Adipocyte (in vitro differentiated cells): ENCODE measurements around the gene PACRG.
A peak's percentile ranks its signal among the peaks of the same experiment; 100 is the strongest.

Experiments
- DNase-seq: peaks from one replicate; pipeline ENCODE4 v3.0.0-alpha.2; 2015; ENCODE audit warnings: low read depth
- H3K27me3 ChIP-seq: replicated peaks from 2 replicates; pipeline ENCODE4 v1.7.0; 2013; ENCODE audit warnings: mild to moderate bottlenecking, low read length, moderate library complexity; ENCODE audit not compliant: control insufficient read depth, insufficient read depth
- H3K36me3 ChIP-seq: 2 replicates; pipeline ENCODE4 v1.7.0; 2013; ENCODE audit warnings: low read length, mild to moderate bottlenecking, moderate library complexity; ENCODE audit not compliant: control insufficient read depth, insufficient read depth, severe bottlenecking
- H3K4me1 ChIP-seq: 2 replicates; pipeline ENCODE4 v1.7.0; 2013; ENCODE audit warnings: mild to moderate bottlenecking, low read length, moderate library complexity; ENCODE audit not compliant: control insufficient read depth, insufficient read depth
- H3K4me3 ChIP-seq: 2 replicates; pipeline ENCODE4 v1.7.0; 2013; ENCODE audit warnings: mild to moderate bottlenecking, low read length, moderate library complexity
- H3K9ac ChIP-seq: 2 replicates; pipeline ENCODE4 v1.7.0; 2013; ENCODE audit warnings: mild to moderate bottlenecking, low read length, moderate library complexity
- H3K9me3 ChIP-seq: 2 replicates; pipeline ENCODE4 v1.7.0; 2013; ENCODE audit warnings: mild to moderate bottlenecking, low read length, moderate library complexity; ENCODE audit not compliant: control insufficient read depth

The PACRG gene

GRCh38 chr6:162846723-162847122 lies 118.9 kb downstream of the PACRG start:
- no peaks in the 10 kb centered on the region for H3K9me3 ChIP-seq
- no peak overlapping the region for H3K4me3 ChIP-seq
- no peak overlapping the region for H3K9ac ChIP-seq
- no peaks in the 10 kb centered on the region for H3K36me3 ChIP-seq
- H3K4me1 ChIP-seq, result no peaks in the 10 kb centered on the region
- H3K27me3 ChIP-seq, result no peaks in the 10 kb centered on the region
- no peak for DNase-seq

GRCh38 chr6:162849269-162849668 lies 121.5 kb downstream of the PACRG start:
- no peak overlapping the region for H3K9ac ChIP-seq
- no peak overlapping the region for H3K4me3 ChIP-seq
- H3K36me3 ChIP-seq, result no peaks in the 10 kb centered on the region
- no peak for DNase-seq
- no peaks in the 10 kb centered on the region for H3K9me3 ChIP-seq
- H3K4me1 ChIP-seq, result no peaks in the 10 kb centered on the region
- no peaks in the 10 kb centered on the region for H3K27me3 ChIP-seq

GRCh38 chr6:162852192-162852591 lies 124.4 kb downstream of the PACRG start:
- no peaks in the 10 kb centered on the region for H3K36me3 ChIP-seq
- H3K9ac ChIP-seq, result no peak overlapping the region
- H3K27me3 ChIP-seq, result no peaks in the 10 kb centered on the region
- no peaks in the 10 kb centered on the region for H3K9me3 ChIP-seq
- peaks cover 3% of the 10 kb centered on the region for H3K4me1 ChIP-seq
- DNase-seq, result no peak
- no peak overlapping the region for H3K4me3 ChIP-seq

DNA sequence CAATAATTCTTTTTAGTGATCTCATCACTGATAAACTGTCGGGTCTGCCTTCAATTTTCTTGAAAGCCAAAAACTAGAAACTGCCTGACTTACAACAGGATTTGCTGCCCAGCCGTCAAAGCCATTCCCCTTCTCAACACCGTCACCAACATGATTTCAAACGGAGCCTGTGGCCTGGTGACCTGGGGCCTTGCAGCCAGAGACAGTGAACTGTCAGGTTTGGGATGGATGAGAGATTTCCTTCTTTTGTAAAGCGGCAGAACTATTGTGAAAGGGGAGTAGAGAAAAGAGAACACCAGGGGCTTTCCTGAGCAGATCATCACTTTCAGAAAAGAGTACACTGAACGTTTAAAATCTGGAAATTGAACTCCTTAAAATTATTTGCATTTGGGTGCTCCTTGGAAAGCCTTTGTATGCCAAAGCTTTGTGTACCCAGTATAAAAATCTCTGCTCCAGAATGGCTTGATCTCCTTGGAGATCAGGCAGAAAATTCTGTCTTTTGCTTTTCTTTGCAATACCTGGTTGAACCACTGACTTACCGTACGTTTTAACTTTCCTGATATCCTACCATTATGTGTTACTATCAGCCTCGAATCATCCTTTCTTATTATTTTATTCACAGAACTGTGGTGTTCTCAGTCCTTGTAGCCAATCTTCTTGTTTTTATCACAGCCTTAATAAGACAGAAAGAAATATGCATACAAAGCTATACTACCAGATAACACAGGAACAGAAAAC lies 125.2 kb downstream of the PACRG start:
- Histone ChIP-seq H3K4me3 (no peak overlapping the region), H3K9ac (no peak overlapping the region), H3K9me3 (no peaks in the 10 kb centered on the region), H3K4me1 (peaks cover 6% of the 10 kb centered on the region), H3K36me3 (no peaks in the 10 kb centered on the region), H3K27me3 (no peaks in the 10 kb centered on the region)
- no peak for DNase-seq

DNA sequence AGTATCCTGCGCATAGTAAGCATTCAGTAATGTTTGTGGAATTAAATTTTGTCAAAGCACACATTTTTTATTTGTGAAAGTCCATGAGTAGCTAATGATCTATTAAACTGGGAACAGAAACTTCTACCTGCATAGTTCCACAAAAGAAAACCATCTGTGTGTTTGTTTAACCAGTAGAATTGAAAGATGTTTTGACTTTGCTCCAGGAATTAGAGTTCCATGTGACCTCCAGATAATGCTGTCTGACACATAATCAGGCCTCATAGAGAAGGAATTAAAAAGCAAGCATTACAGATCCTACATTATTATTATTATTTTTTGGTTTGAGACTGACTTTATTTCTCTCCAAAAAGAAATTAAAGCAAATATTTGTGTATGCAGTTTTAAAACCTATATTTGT lies 126.5 kb downstream of the PACRG start:
- Histone ChIP-seq H3K4me1 (peaks cover 6% of the 10 kb centered on the region), H3K36me3 (no peaks in the 10 kb centered on the region)
- no peak for DNase-seq

DNA sequence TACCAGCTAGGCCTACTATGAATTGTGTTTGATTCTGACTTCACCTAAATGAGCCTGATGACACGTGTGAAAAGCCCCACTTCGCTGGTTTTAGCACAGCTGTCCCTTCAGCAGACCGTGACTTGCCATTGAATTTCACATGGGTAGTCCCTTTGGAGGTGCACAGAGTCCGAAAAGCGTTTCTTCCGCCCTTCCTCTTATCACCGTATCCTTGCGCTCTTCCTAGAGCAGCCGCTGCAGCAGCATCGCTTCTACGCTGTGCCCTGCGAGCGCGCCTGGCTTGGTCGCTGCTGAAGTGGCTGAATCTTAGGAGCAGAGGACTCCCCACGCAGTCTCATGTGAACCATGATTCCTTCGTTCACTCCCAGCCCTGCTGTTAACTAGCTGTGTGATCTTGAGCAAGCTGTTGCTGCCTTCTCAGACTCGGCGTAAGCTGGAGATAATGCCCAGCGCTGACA lies 127.0 kb downstream of the PACRG start:
- no peaks in the 10 kb centered on the region for H3K36me3 ChIP-seq
- H3K9ac ChIP-seq, result no peak overlapping the region
- no peaks in the 10 kb centered on the region for H3K27me3 ChIP-seq
- H3K9me3 ChIP-seq, result no peaks in the 10 kb centered on the region
- DNase-seq, result no peak
- no peak overlapping the region for H3K4me3 ChIP-seq
- H3K4me1 ChIP-seq, result peaks cover 6% of the 10 kb centered on the region

More for the DNA sequence above, 126.5 kb downstream of the PACRG start:
- no peak overlapping the region for H3K4me3 ChIP-seq
- no peaks in the 10 kb centered on the region for H3K9me3 ChIP-seq
- no peak overlapping the region for H3K9ac ChIP-seq
- H3K27me3 ChIP-seq, result no peaks in the 10 kb centered on the region

- Histone ChIP-seq H3K9ac (peak overlapping the region; percentile 46), H3K36me3 (no peaks in the 10 kb centered on the region), H3K27me3 (no peaks in the 10 kb centered on the region), H3K4me3 (peak overlapping the region; percentile 73), H3K9me3 (no peaks in the 10 kb centered on the region), H3K4me1 (peaks cover 6% of the 10 kb centered on the region)
- peak; percentile 90 for DNase-seq
Observed at GRCh38 chr6:162856885-162857284, 129.1 kb downstream of the PACRG start.

GRCh38 chr6:162857326-162857725 lies 129.6 kb downstream of the PACRG start:
- peak overlapping the region; percentile 73 for H3K4me3 ChIP-seq

DNA sequence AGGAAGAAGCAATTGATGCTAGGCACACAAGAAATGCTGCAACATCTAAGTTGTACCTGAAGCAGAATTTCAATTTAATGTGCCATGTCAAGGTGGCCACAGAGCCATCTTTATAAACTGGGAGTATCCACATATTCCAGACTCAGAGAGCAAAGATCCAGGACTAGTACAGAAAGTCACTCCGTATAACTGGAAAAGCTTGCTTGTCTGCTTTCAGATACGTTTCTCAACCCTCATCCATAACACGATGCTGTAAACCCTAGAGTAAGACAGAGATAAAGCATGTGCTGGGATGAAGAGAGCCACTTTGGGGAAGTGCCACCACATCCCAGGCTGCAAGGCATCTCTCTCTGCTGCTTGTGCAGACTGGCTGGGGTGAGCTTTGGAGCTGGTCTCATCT lies 134.7 kb downstream of the PACRG start:
- no peaks in the 10 kb centered on the region for H3K27me3 ChIP-seq
- peaks cover under 1% of the 10 kb centered on the region for H3K4me1 ChIP-seq
- H3K36me3 ChIP-seq, result no peaks in the 10 kb centered on the region
- H3K9me3 ChIP-seq, result no peaks in the 10 kb centered on the region
- no peak overlapping the region for H3K4me3 ChIP-seq
- DNase-seq, result no peak
- no peak overlapping the region for H3K9ac ChIP-seq

More at GRCh38 chr6:162857326-162857725, 129.6 kb downstream of the PACRG start:
- no peak for DNase-seq
- no peaks in the 10 kb centered on the region for H3K36me3 ChIP-seq
- H3K9me3 ChIP-seq, result no peaks in the 10 kb centered on the region
- peak overlapping the region; percentile 46 for H3K9ac ChIP-seq
- H3K4me1 ChIP-seq, result peaks cover 6% of the 10 kb centered on the region
- H3K27me3 ChIP-seq, result no peaks in the 10 kb centered on the region

DNA sequence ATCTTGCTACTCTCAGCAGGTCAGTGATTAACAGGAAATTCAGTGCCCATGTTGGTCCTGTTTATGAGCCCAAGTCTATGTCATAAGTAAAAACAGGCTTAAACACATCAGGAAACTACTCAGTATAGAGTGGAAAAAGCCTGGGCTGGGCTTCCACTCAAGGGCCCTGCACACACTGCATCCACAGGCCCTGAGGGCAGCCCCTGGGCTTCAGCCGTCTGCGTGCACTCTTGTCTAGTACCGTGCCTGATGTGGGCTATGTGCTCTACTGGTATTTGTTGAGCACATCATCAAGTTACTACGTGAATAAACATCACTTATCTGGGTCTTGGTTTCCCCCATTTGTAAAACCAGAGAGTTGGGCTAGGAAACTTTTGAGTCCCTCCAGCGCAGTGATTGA lies 135.2 kb downstream of the PACRG start:
- Histone ChIP-seq H3K9me3 (no peaks in the 10 kb centered on the region), H3K4me1 (no peaks in the 10 kb centered on the region), H3K36me3 (no peaks in the 10 kb centered on the region), H3K9ac (no peak overlapping the region), H3K4me3 (no peak overlapping the region), H3K27me3 (no peaks in the 10 kb centered on the region)
- DNase-seq, result no peak

GRCh38 chr6:162863821-162864220 lies 136.0 kb downstream of the PACRG start:
- DNase-seq, result no peak
- H3K4me3 ChIP-seq, result no peak overlapping the region
- no peaks in the 10 kb centered on the region for H3K4me1 ChIP-seq
- H3K9ac ChIP-seq, result no peak overlapping the region
- H3K36me3 ChIP-seq, result no peaks in the 10 kb centered on the region
- no peaks in the 10 kb centered on the region for H3K9me3 ChIP-seq
- no peaks in the 10 kb centered on the region for H3K27me3 ChIP-seq

- DNase-seq, result no peak
- no peak overlapping the region for H3K9ac ChIP-seq
- H3K9me3 ChIP-seq, result no peaks in the 10 kb centered on the region
- H3K4me1 ChIP-seq, result no peaks in the 10 kb centered on the region
- peak overlapping the region; percentile 18 for H3K4me3 ChIP-seq
- no peaks in the 10 kb centered on the region for H3K27me3 ChIP-seq
- no peaks in the 10 kb centered on the region for H3K36me3 ChIP-seq
Observed at GRCh38 chr6:162864911-162865310, 137.1 kb downstream of the PACRG start.
